ENCODE measurements around the gene FER. TPM values are rescaled to one million over a fixed set of nuclear protein-coding genes. Genes with fewer than 3 reads are reported as not detected.

The FER gene
- total and polyA plus RNA-seq, 2 of the 13 experiments (the other 11 are each of a cell fraction or from before 2014, with no cell fraction given) = 7.9 to 29.0 TPM

DNA sequence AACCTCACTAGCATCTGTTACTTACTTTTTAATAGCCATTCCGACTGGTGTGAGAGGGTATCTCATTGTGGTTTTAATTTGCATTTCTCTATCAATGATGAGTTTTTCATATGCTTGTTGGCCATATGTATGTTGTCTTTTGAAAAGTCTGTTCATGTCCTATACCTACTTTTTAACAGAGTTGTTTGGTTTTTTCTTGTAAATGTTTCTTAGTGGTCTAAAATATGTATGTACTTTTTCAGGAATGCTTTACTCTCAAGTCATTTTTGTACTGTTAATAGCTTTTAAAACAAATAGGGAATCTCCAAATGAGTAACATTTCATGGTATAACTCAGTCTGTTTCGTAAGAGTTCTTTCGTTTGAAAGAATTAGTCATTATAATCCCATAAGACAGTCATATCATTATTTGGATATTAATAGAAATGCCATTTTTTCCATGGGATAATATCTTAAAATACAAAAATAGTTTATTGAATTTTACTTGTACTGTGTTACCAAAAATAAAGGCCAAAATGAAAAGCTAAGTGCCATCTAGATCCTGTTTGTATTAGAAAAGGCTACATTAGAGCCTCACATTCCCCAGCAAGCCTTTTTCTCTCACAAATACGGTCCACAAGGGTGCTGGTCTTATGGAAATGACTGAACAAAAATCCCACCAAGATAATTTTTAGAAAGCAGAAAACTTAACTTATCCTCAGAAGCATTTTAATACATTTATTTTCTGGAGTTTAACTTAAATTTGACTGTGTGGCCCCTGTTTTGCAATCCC is 414.4 kb downstream of the FER start:
- no peak overlapping the region for H3K9ac ChIP-seq (ENCODE audit: insufficient read depth, low read depth, low read length)
- no peaks in the 10 kb centered on the region for H4K20me1 ChIP-seq (ENCODE audit: insufficient read depth, low read length)
- no peaks in the 10 kb centered on the region for H3K79me2 ChIP-seq (ENCODE audit: insufficient read depth, low read length)
- POLR2A ChIA-PET = no interaction called here
- TF ChIP-seq MYC (CRISPR knock-in tag; IDR thresholded peaks at IDR 0.05; ENCODE audit: borderline replicate concordance) (no peak), PITX1 (CRISPR knock-in tag; IDR thresholded peaks at IDR 0.05) (no peak), ZNF136 (CRISPR knock-in tag; IDR thresholded peaks at IDR 0.05; ENCODE audit: low read depth) (no peak)
- TF ChIP-seq, protein P1, sequence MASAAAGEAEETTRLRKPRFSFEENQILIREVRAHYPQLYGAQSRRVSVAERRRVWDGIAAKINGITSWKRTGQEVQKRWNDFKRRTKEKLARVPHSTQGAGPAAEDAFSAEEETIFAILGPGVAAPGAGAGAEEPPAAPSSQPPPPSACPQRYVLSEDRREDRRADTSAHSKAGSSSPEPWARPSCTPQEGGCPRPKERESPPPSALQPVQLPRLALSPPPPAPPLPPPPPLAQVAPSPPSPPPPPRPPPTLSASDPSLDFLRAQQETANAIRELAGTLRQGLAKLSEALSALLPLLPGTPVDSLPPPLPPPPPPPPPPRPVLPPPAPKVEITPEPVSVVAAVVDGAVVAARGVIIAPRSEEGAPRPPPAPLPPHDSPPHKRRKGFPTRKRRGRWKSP (CRISPR knock-in tag; IDR thresholded peaks at IDR 0.05) = no peak
- no TSS peak for BruUV-seq (replicated peaks)
- in situ Hi-C loops (cut with HindIII; ENCODE audit: extremely low pct_ligation_motif_present, low pct_unique_long_range_greater_than_20kb) = no loop called here
- CTCF ChIA-PET (ENCODE audit: low intra/inter-chr PET ratio, low total read pairs) = no interaction called here
- no peak overlapping the region for H3K4me3 ChIP-seq (replicated peaks in 1 of 3; ENCODE audit: insufficient read depth in 1 of 3, low read depth in 2 of 3, low read length in 3 of 3)
- ATAC-seq = no peak
- intact Hi-C loops (cut with micrococcal nuclease; ENCODE audit: unreplicated experiment) = no loop called here
- H3K4me1 ChIP-seq (ENCODE audit: insufficient read depth, low read length) = no peaks in the 10 kb centered on the region
- no peak overlapping the region for H2AFZ ChIP-seq (ENCODE audit: low read length)
- H3K27me3 ChIP-seq (ENCODE audit: control insufficient read depth in 1 of 2, insufficient read depth in 2 of 2, low read length in 2 of 2) = no peaks in the 10 kb centered on the region
- no peaks in the 10 kb centered on the region for H3K9me3 ChIP-seq (ENCODE audit: low read length)
- no peak for DNase-seq (ENCODE audit: low spot score)
- WGBS (ENCODE audit: low lambda C conversion rate) = 97% methylated on average over 4 of the region's 4 CpGs
- no peak overlapping the region for H3K27ac ChIP-seq (ENCODE audit: extremely low read length, insufficient read depth, low read length)
- FAIRE-seq = no peak
- H3K4me2 ChIP-seq (ENCODE audit: low read depth, low read length) = no peak overlapping the region
- H3K36me3 ChIP-seq (replicated peaks in 1 of 2; ENCODE audit: control insufficient read depth in 1 of 2, insufficient read depth in 2 of 2, low read length in 2 of 2) = no peaks in the 10 kb centered on the region

DNA sequence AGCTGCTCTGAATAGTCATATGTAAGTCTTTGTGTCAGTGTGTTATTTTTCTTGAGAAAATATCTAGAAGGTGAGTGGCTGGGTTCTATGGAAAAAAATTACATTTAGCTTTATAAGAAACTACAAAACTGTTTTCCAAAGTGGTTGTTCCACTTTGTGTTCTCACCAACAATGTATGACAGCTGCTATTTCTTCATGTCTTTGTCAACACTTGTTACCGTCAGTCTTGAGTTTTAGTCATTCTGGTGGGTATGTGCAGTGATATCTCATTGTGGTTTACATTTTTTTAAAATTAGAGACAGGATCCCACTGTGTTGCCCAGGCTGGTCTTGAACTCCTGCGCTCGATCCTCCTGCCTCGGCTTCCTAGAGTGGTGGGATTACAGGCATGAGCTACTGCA is 415.6 kb downstream of the FER start:
- Histone ChIP-seq H3K4me2 (ENCODE audit: low read depth, low read length) (no peak overlapping the region), H3K27ac (ENCODE audit: extremely low read length, insufficient read depth, low read length) (no peak overlapping the region), H3K4me1 (ENCODE audit: insufficient read depth, low read length) (peaks cover 3% of the 10 kb centered on the region; the same call in 1 of the 2 replicates), H2AFZ (ENCODE audit: low read length) (no peak overlapping the region), H3K36me3 (replicated peaks in 1 of 2; ENCODE audit: control insufficient read depth in 1 of 2, insufficient read depth in 2 of 2, low read length in 2 of 2) (no peaks in the 10 kb centered on the region), H3K27me3 (ENCODE audit: control insufficient read depth in 1 of 2, insufficient read depth in 2 of 2, low read length in 2 of 2) (no peaks in the 10 kb centered on the region), H3K9me3 (ENCODE audit: low read length) (no peaks in the 10 kb centered on the region), H3K4me3 (replicated peaks in 1 of 3; ENCODE audit: insufficient read depth in 1 of 3, low read depth in 2 of 3, low read length in 3 of 3) (no peak overlapping the region), H3K79me2 (ENCODE audit: insufficient read depth, low read length) (no peaks in the 10 kb centered on the region), H3K9ac (ENCODE audit: insufficient read depth, low read depth, low read length) (no peak overlapping the region), H4K20me1 (ENCODE audit: insufficient read depth, low read length) (no peaks in the 10 kb centered on the region)
- in situ Hi-C loops (cut with HindIII; ENCODE audit: extremely low pct_ligation_motif_present, low pct_unique_long_range_greater_than_20kb) = no loop called here
- TF ChIP-seq HOXA9 (CRISPR knock-in tag; IDR thresholded peaks at IDR 0.05; ENCODE audit: borderline replicate concordance) (no peak), ZNF7 (CRISPR knock-in tag; IDR thresholded peaks at IDR 0.05) (0 out of 2 replicates have a peak, but pooled peaks have one; percentile 23)
- no TSS peak for BruUV-seq (replicated peaks)
- intact Hi-C loops (cut with micrococcal nuclease; ENCODE audit: unreplicated experiment) = no loop called here
- ChIA-PET POLR2A (no interaction called here), CTCF (ENCODE audit: low intra/inter-chr PET ratio, low total read pairs) (no interaction called here)
- FAIRE-seq (no peak), ATAC-seq (no peak), DNase-seq (ENCODE audit: low spot score) (no peak)
- 98% methylated on average over 4 of the region's 4 CpGs for WGBS (ENCODE audit: low lambda C conversion rate)

Data from HepG2 (cell line).